GDM1 (cell line): ENCODE measurements around the gene CTXND1.

Experiments
- DNase-seq: peaks from one replicate; lab custom pipeline; 2025; lab: John Stamatoyannopoulos, UW

The CTXND1 gene

GRCh38 chr15:80251428-80252120 is 439 bp downstream of the CTXND1 start:
- DNase-seq, result no peak

DNA sequence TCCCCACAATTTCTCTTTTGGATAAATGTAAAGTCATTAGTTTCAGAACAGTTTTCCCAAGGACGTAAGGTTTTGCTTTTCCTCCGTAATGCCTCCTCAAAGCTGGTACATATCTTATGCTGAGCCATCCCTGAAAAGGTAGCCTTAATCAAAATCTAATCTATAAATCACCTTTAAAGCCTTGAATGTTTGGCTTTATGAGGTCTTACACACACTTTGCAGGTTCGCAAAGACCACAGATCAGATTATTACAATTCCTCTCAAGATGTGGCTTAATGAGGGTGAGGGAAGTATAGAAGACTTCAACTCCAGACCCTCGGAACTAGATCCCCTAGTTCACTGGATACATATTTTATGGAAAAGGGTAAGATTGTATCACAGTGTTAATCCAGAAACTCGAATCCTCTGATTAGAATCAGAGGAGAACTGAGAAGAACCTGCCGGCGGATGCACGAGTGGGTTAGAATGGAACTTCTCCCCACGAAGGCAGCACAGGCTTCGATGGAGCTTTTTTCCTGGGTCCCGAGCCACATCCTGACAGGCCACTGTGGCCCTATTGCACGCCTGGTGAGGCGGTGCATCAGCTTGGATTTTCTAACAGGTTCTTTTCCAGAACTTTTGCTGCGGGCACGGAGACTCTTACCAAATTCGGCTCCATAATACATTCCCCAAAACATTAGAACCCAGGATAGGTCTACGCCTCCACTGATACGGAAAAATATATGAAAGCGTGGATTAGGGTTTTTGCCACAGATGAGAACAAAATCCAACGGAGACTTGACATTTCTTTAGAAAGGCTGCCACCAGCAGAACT is 1.2 kb downstream of the CTXND1 start:
- DNase-seq, result no peak

GRCh38 chr15:80249973-80250372 is 2.0 kb downstream of the CTXND1 start:
- DNase-seq, result no peak

DNA sequence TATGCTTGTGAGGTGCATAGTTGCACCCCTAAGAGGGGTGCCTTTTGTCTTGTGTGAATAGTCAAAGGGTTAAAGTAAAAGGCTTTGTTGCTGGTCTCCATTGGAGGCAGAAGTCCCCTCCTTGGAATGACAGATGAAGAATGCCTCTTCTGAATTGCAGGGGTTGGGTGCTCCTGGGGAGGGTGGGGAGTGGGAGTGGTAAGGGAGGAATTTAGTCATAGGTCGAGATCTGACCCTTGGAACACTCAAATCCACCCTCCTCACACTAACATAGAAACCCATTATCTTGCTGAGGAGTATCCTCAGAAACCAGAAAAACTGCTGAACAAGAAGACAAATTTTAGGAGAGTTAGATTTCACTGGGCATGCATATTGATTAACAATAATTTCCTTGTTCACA is 4.7 kb downstream of the CTXND1 start:
- no peak for DNase-seq

DNA sequence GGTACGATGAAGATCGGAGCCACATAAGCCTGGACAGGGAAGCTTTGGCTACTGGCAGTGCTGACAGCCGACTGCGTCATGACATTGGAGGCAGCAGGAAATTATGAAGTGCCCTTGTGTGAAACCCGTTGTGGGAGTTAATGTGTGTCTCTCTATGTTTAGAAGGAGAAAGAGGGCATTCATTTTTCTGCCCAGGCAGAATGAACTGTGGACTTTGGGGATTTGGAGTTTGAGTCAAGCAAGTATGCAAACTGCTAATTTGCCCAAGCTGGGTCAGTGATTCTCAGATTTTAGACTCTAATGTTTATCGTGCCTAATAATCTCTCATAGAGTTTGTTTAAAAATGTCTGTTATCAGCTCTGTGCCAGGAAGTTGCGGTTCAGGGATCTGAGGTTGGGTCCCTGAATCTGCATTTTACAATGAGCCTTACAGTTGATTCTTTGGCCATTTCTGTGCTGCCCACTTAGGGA is 5.6 kb downstream of the CTXND1 start:
- DNase-seq, result no peak

DNA sequence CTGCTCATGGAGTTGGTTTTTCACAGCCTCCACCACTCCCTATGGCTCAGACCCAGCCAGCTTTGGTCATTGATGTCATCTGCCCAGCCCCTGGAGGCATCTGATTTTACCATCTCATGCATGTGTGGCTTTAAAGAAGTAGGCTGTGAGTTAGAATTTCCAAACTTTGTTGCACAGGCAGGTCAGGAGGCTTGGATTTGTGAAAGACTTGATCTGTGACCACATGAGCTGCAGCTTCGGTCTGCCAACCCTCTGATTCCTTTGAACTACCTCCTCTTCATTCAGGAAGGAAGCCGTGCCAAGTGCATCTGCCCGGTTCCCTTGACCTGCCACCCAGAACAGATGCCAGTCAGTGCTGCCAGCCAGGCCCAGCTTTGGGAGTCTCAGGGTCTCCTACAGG is 9.2 kb downstream of the CTXND1 start:
- DNase-seq, result no peak

GRCh38 chr15:80242132-80242769 is 9.8 kb downstream of the CTXND1 start:
- no peak for DNase-seq

DNA sequence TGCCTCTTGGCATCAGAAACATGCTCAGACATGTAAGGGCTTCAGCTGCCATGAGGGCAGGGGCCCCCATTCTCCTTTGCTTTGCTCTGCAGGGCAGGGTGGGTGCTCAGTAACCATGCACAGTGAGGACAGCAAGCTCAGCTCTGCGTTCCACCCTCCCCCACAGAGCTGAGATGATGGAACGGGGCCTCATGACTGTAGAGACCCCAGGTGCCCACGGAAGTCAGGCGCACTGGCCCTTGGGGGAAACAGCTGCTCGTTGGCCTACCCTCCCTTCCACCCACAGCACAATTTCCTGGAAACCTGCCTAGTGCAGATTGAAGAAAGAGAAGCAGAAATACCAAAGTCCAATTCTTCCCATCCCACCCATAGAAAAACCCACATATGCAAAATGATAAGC is 10.5 kb downstream of the CTXND1 start:
- DNase-seq, result no peak

DNA sequence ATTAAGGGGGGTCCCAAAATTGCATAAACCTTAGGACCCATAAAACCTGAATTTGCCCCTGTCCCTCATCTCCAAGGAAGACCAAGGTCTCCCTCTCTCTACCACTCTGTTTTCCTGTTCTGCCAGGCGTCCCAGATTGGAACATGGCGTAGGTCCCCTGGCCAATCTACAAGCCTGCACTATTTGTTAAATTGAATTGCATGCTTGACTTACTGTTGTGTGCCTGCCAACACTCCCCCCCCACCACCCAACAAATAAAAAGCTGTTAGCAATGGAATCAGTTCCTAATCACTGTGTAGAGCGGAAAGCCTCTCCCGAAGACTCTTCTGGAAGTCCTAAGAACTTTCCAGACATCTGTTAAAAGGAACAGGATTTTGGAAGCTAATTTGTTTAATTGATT is 11.7 kb downstream of the CTXND1 start:
- no peak for DNase-seq

DNA sequence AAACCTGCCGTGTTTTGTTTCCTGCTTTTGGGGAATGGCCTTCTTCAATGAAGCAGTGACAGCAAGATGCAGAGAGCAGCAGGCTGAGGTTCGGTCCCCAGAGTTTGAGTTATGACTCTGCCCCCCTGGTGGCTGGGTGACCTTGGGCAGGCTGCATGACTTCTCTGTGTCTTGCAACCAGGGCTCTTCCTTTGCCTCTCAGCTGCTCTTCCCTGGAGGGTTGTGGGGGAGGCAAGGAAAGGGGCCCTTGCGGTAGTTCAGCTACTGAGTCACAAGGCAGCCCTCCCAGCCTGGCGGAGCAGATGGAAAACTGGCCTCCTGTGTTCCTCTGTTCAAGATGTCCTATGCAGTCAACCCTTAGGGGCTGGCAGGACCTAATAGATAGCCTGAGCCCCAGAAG is 17.1 kb downstream of the CTXND1 start:
- no peak for DNase-seq

DNA sequence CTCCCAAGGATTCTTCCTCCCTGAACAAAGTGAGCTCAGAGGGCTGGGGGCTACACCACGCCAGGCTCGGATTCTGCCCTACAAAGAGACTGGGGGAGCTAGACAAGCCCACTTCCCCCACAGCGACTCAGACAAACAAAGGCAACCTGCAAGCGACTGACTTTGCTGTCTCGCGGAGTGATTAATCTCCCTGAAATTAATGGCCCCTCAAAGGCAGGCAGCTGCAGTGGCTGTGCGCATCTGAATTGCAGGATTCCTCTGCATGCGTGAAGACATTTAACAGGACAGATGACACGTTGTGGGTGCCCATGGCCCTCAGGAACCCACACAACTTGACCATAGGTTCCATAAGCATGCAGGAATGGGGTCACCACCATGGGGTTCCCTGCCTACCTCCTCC is 18.4 kb downstream of the CTXND1 start:
- DNase-seq, result no peak

- no peak for DNase-seq
Observed at GRCh38 chr15:80231371-80231770, 20.6 kb downstream of the CTXND1 start.

GRCh38 chr15:80228959-80229610 is 22.9 kb downstream of the CTXND1 start:
- DNase-seq, result no peak

DNA sequence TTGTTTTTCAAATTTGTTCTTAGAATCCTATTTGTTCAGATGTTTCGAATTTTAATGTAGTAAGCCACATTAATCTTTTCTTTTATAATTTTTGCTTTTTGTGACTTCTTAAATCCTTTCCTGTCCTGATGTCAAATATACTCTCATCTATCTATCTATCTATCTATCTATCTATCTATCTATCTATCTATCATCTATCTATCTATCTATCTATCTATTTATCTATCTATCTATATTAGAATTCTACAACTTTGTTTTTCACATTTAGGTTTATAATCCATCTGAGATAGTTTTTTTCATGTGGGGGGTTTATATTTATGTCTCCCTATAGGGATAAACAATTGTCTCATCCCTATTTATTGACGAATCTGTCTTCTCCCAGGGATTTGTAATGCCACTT is 32.1 kb downstream of the CTXND1 start:
- DNase-seq, result no peak

- no peak for DNase-seq
Observed at GRCh38 chr15:80217327-80217900, 34.6 kb downstream of the CTXND1 start.

GRCh38 chr15:80216911-80217310 is 35.1 kb downstream of the CTXND1 start:
- DNase-seq, result no peak

DNA sequence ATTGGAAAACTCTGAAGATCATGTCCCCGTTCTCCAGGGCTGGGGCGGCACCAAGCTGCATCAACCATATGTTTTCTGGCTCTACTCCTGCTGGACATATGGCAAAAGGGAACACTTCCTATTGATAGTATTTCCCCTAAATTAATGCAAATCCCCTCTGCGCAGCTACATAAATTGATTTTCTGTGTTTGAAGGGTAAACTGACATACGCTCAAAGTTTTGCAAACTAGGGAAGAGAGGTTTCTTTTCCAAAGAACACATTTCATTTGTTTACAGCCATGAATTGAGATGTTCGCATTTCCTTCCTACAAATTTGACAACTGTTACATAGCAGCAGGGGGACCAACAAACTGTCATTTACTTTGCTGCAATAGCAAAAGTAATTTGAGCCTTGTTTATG is 35.9 kb downstream of the CTXND1 start:
- no peak for DNase-seq

DNA sequence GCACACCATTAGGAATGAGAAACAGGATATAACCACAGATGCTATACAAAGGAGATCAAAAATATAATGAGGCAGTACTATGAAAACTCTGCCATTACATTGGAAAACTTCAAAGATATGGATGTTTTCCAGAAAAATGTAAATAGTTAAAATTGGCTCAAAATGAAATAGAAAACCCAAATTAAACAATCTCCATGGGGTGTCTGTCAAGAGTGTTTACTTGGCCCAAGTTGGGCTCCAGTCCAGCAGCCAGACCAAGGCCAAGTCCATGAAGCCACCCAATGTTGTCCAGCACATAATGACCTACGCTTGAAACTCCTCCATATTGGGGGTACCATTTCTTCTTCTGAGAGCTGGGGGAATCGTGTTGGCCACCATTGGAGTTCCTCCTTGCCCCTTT is 37.1 kb downstream of the CTXND1 start:
- no peak for DNase-seq

DNA sequence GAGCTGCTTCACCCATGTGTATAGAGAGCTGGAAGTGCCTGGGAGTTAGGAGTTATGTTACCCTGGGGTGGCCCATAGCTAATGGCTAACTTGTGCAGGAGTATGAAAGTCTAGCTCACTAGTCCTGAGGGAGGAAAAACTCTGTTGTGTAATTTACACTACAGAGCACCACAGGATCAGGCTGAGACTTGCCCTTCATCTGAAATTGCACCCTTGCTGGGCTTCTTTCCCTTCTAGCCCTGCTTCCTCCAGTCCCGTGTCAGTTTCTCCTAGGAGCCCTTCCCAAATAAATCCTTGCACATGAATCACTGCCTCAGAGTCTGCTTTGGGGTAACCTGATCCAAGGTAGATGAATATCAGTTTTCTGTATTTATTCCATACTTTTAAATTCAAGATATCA is 40.0 kb downstream of the CTXND1 start:
- DNase-seq, result no peak

- DNase-seq, result no peak
Observed at GRCh38 chr15:80210611-80211573, 41.1 kb downstream of the CTXND1 start.
